Heart left ventricle (tissue), 13 donors: ENCODE measurements around the gene FGFRL1.

Experiments
- CTCF ChIP-seq, 12 donors: fragments of 200-600 bp; sonication (generic) in 4 of 12; IDR thresholded peaks; one replicate each; pipeline versions ENCODE4 v1.5.0 to v1.8.0; 2018 to 2022; ENCODE audit warnings: antibody characterized with exemption in 12 of 12, mild to moderate bottlenecking in 5 of 12
- POLR2A ChIP-seq, 2 donors: fragments of 450-650 bp; IDR thresholded peaks; one replicate each; pipeline ENCODE4 v1.6.1; 2017; ENCODE audit warnings: antibody characterized with exemption in 2 of 2, mild to moderate bottlenecking in 2 of 2, moderate library complexity in 2 of 2
- donor health status: ischemic (EF 13 %, LVEDD 7.1; RV severe dilation, severe dysfunction).
- donor health status: DM: no; HTN: yes; CAD: no.
- donor health status: DM: no; HTN: no; CAD: no.
- donor health status: ischemic (EF 25% LVEDD 6.9; RV normal size, moderate dysfunction).
- donor health status: ischemic (EF 25% LVEDD 5.7; RV mildly dilated, moderate dysfunction).
- donor health status: ischemic (EF 35%, LVEDD 5.7; RV mildly dilated, moderate dysfunction).
- donor health status: nonischemic (EF 11% LVEDD 7.7; RV severe dilation, severe dysfunction).
- donor health status: DM: yes; HTN: yes; CAD: no.
- donor health status: PGD.
- donor health status: ischemic (EF 29% LVEDD 5.4; RV normal size, mild dysfunction).
- donor health status: nonischemic (EF 23%, LVEDD 6.1; RV moderate dilation, normal function).

GRCh38 chr4:1036976-1037810 is 25.8 kb downstream of the FGFRL1 start:
- TF ChIP-seq CTCF (IDR thresholded peaks at IDR 0.05) (no peak), POLR2A (IDR thresholded peaks at IDR 0.05) (no peak)
